Activated effector memory CD4-positive, alpha-beta T cell treated with Interleukin-2 at 50 U/mL for 16 hours (primary cell): ENCODE results near the gene IRAK1BP1.
"Not testable (repeated sequence)": the region's sequence is repeated elsewhere in the genome, so short reads cannot be mapped to it uniquely, and the experiment has no call there.

Source experiments
- DNase-seq: peaks from one replicate; pipeline ENCODE4 v3.0.0-alpha.2; 2020

IRAK1BP1 gene

DNA sequence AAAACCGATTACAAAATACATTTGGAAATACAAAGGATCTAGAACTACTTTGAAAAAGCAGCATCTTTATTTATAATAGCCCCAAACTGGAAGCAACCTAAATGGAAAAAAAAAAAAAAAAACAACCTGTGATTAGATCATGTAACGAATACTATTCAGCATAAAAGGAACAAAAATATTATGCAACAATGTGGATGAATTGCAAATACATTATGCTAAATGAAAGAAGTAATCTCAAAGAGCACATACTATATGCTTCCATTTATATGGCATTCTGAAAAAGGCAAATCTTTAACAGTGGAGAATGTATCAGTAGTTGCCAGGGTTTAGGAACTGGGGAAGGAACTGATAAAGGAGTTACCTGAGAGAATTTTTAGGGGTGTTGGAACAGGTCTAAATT is 28.9 kb downstream of the IRAK1BP1 start:
- no peak for DNase-seq

DNA sequence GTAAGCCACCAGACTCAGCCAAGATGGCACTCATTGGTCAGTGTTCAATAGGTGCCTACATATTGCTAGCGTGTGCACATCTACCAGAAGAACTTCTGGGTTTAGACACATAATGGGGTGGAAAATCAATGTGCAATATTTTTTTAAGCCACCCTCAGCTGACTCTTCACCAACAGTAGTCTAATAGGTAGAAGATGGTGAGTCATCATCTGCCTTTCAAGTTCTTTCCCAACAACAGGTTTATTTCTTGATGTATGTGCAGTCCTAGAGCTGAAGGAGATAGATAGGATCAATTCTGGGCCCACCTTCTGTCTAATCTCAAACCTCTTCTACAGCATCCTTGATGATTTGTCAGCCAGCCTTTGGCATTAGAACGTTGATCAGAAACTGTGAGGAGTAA is 41.3 kb downstream of the IRAK1BP1 start:
- DNase-seq, result no peak

GRCh38 chr6:78909391-78909790 is 42.0 kb downstream of the IRAK1BP1 start:
- DNase-seq, result no peak

- no peak for DNase-seq
These were observed 42.7 kb downstream of the IRAK1BP1 start for GRCh38 chr6:78910010-78910409.

- no peak for DNase-seq
These were observed 43.3 kb downstream of the IRAK1BP1 start for GRCh38 chr6:78910591-78911171.

DNA sequence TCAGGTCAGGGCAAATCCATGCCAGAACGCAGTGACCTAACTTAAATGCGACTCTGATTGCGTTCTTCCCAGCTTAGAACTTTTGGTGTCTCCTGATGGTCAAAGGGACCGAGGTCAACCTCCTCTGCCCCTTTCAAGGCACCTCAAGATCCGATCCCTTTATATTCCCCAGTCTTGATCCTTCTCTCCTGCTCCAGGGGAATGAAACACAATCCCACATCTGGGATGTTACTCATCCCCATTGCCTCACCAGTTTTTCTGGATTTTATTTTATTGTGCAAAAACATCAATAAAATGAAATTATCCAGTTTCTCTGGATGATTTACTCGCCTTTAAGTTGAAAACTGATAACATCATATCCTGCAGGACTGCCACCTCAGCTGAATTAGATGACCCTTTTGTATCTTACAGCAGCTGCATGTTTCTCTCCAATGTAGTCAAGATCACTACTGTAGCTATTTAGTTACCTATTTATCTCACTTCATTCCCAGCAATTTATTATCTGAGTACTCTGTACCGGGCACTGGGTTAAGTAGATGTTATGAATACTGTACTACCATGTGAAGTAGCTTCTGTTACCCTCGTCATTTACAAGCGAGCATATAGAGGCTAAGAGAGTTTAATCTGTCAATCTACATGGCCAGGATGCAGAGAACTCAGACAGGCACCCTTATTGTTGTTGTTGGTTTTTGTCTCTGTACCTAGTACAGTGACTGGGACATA is 44.0 kb downstream of the IRAK1BP1 start:
- no peak for DNase-seq

GRCh38 chr6:78916411-78916810 is 49.1 kb downstream of the IRAK1BP1 start:
- DNase-seq, result no peak

DNA sequence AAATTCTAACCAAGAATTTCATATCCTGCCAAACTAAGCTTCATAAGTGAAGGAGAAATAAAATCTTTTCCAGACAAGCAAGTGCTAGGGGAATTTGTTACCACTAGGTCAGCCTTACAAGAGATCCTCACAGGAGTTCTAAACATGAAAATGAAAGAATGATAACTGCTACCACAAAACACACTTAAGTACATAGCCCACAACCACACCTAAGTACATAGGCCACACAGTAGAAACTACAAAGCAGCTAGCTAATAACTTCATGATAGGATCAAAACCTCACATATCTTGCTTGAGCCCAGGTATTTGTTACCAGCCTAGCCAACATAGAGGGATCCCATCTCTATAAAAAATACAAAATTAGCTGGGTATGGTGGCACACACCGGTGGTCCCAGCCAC is 50.4 kb downstream of the IRAK1BP1 start:
- no peak for DNase-seq

- DNase-seq, result not testable (repeated sequence)
These were observed 53.8 kb downstream of the IRAK1BP1 start for GRCh38 chr6:78921168-78921567.

GRCh38 chr6:78925317-78925716 is 58.0 kb downstream of the IRAK1BP1 start:
- no peak for DNase-seq

DNA sequence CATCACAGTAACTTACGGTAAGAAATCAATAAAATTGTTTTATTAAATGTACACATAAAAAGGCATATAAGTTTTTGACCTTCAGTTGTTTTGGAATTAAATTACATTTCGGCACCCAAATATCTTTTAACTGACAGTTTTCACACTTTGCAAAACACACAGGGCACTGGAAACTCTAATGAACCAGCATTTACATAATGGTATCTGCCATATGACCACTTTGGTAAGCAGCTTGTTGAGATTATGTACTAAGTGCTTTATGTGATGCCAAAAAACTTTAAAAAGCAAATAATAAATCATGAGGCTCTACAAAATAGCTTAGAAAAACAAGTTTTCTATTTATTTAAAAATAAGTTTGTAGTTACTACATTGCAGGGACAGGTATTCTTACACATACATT is 68.2 kb downstream of the IRAK1BP1 start:
- no peak for DNase-seq

- no peak for DNase-seq
These were observed 69.2 kb downstream of the IRAK1BP1 start for GRCh38 chr6:78936515-78936914.

DNA sequence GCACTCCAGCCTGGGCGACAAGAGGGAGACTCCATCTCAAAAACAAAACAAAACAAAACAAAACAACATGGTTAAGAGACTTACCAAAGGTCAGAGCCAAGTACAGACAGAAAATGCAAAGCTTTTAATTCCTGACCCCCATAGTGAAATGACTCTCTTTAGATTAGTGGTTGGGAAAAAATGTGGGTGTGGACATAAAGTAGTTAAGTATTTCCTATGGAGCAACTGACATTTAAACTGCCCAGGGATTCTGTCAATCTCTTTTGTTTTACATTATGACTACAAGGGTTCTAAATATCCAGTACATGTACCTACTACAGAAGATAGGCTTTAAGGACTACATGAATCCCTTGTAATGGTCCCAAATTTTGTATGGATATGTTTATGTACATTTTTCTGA is 75.1 kb downstream of the IRAK1BP1 start:
- DNase-seq, result no peak

- DNase-seq, result no peak
These were observed 80.2 kb downstream of the IRAK1BP1 start for GRCh38 chr6:78947529-78947928.

DNA sequence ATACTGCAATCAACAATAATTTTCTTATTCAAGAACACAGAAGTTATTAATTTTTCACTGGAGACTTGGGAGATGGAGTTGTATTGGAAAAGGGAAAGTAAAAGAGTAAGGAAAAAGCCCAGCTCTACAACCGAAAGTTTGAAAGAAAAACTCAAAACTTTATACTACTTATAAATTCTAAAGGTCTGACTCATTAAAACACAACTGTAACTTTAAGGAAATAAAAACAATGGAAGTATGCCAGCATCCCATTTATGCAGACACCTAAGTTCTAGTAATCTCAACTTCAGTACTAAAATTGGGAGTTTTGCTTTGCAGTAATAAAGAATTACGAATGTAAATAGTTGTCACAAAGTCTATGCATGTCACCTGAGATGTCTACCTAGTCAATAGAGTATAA is 80.6 kb downstream of the IRAK1BP1 start:
- no peak for DNase-seq

DNA sequence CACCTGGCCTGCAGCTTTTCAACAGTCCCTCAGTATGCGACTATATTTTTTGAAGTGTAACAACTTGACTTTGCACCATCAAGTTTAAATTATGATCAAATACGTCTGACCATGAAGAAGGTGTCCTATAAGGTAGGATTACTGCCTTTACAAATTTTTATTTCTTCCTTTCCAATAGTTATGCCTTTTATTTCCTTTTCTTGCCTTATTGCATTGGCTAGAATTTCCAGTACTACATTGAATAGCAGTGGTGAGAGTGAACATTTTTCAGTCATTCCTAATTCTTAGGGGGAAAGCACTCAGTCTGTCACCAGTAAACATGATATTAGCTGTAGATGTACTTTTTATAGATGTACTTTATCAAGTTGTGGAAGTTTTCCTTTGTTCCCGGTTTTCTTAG is 81.4 kb downstream of the IRAK1BP1 start:
- no peak for DNase-seq

GRCh38 chr6:78952362-78952761 is 85.0 kb downstream of the IRAK1BP1 start:
- no peak for DNase-seq
